Hepatic stellate cell (primary cell): ENCODE data around the gene CCDC50.

Experiments
- DNase-seq: peaks from one replicate; pipeline ENCODE4 v3.0.0; 2011; ENCODE audit warnings: low spot score

The CCDC50 gene

DNA sequence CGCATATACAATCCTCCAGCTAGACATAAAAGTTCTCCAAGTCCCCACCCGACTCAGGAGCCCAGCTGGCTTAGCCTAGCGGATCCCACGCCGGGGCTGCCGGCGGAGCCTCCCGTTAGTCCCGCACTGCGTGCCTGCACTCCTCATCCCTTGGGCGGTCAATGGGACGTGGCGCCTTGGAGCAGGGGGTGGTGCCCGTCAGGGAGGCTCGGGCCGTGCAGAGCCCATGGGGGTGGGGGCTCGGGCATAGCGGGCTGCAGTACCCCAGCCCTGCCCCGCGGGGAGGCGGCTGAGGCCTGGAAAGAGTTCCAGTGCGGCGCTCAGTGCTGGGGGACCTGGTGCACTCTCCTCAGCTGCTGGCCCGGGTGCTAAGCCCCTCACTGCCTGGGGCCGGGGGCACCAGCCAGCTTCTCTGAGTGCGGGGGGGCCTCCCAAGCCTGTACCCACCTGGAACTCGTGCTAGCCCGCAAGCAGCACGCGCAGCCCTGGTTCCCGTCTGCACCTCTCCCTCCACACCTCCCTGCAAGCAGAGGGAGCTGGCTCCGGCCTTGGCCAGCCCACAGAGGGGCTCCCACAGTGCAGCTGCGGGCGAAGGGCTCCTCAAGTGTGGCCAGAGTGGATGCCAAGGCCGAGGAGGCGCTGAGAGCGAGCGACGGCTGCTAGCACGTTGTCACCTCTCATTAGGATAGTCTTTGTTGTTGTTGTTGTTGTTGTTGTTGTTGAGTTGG is 12.2 kb upstream of the CCDC50 start:
- no peak for DNase-seq

DNA sequence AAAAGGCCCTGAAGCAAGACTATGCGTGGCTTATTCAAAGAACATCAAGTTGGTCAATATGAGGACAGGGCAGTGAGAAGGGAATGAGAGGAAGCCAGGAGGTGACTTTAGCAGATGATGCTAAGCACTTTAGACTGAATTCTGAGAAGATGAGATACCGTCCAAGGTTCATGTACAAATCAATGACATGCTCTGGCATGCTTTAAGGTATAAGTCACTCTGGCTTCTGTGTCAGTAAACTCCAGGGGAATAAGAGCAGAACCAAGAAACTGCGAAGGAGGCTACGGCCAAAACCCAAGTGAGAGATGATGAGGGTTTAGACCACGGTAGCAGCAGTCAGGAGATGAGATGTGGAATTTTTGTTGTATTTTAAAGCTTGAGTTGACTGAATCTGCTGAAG is 8.9 kb upstream of the CCDC50 start:
- no peak for DNase-seq

DNA sequence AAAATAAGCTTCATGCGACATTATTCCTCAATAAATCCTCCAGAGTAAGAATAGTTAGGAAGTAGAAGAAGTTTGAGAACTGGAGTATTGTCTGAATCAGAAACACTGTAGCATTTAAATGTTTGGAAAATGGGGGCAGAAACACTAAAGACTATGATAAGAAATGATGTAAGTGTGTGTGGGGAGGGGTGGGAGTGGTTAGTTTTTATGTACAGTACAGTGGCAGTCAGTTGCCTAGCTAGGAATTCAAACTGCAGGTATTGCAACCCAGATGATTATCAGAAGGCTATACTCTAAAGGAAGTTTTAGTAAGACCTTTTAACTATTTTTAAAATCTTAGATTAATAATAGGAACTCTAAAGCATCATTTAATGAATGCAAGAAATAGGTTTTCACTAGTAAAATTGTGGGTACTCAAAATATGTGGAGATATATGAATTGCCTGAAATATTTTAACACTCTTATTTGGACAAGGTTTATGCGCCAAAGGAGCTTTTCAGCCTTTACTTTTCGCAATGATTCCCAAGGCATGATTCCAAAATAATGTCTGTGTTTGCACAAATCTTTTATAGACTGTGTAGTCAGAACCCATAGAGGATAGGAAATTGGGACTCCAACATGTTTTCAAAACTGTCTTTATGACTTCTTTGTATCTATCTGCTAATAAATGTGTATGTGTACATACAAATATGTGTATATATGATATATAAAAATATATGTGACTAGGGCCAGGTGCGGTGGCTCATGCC is 8.0 kb upstream of the CCDC50 start:
- DNase-seq = no peak

DNA sequence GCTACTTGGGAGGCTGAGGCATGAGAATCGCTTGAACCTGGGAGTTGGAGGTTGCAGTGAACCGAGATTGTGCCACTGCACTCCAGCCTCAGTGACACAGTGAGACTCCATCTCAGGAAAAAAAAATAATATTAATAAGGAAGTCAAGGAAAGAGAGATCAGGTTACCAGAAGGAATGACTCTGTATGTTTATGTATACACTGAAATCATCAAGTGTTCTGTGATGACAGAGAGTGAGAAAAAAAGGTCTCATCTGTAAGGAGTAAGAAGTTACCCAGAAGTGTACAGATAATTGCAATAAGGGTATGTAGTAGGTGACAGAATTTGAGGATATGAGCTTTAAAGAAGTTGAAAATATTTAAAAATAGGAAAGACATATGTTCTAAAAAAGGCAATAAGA is 4.3 kb upstream of the CCDC50 start:
- DNase-seq = no peak

DNA sequence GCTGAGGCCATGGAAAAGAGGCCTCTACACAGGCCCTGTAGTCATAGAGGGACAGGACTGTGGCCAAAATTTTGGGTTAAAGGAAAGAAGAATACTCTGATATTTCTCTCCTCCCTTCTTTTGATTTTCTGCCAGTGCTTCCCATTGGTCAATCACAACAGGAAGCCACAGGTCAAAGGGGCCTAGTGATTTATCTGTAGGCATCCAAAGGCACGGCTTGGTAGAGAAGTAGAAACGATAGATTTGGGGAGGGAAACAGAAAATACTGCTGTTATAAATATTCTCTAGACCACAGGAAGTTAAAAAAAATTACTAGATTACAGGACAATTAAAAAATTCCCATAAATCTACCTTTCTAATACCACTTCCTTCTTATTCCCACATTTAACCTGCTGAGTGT is 1.7 kb upstream of the CCDC50 start:
- no peak for DNase-seq

DNA sequence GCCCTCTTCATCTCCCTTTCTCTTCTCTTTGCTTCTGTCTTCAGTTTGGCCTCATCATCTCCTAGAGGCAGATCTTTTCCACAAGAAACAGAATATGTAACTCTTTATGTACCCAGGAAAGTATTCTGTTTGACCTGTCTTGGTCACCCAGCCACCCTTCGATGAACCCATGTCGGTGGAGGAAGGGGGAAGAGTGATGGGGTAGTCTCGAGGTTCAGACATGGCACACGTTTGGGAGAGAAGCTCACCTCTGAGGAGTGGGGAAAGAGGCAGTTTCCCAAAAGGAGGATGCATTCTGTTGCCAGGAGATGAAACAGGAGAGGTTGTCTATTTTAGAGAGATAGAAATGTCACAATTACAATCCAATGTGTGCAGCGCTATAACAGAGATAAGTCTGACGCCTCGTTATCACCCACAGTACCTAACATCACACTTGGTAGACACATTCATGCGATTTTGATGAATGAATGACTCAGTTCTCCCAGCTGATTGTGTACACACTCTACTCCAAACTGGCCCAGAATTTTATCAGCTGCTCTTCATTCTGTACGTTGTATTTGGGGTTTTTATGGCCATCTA is 722 bp upstream of the CCDC50 start:
- no peak for DNase-seq

DNA sequence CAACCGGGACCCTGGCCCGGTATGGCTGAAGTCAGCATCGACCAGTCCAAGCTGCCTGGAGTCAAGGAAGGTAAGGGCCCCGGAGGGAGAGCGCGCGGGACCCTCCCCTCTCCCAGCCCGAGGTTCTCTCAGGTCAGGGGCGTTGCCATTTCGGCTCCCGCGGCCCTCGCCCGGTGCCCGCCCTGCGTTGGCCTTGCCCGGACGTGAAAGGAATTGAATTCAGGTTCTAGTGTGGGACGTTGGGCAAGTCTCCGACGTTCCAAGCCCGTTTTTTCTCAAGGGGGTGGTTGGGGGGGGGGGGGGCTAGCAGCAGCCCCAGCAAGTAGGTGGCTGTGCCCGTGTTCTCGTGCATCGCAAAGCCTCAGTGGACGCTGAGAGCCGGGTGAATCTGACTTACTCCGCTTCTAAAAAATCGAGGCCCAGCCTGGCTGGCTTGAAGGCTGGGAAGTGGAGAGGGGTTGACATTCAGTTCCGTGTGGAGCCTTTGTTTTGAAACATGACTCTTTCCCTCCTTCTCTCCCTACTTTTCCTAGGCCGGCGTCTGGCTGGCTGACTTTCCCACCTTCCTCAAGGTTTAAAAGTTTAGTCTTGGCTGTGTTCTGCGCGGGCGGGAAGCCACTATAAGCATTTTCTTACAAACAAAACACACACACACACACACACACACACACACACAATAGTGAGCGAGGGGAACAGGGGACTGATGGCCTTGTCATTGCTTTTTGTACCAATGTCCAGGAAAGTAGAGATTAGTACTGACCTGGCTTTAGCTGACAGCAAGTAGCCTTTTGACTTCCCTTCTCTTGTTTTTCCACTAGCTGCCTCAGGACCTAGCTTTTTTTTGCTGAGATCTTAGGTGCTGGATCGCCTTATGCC is 698 bp downstream of the CCDC50 start, which contains the start of gene UTS2B:
UTS2B (minus strand) TSS at position 873 of the 876 bp plus-strand sequence. CDS start 48,337 bp downstream, outside the sequence.
- DNase-seq = peak; percentile 55

DNA sequence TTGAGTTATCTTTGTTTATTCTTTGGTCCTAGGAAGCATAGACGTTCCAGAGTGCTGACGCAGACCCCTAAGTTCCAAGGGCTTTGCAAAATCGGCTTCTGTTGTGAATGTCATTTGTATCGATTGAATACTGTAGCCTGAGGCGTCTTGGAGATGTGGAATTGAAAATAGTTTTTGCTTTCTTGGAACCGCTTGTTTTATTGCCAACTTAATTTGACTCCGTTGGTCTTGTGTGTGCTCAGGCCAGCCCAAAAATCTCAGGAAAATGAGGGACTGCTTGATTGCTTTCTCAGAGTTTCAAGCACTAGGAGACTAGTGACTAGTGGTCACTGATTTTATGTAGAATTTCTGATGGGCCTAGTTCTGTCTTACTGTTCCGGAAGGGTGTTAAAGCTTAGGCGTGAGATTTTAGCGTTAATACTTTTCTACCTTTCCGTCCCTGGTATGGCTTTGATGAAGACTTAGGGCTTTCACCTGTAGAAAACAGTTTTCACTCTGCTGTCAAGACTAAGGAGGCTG is 1.4 kb downstream of the CCDC50 start:
- DNase-seq = no peak

DNA sequence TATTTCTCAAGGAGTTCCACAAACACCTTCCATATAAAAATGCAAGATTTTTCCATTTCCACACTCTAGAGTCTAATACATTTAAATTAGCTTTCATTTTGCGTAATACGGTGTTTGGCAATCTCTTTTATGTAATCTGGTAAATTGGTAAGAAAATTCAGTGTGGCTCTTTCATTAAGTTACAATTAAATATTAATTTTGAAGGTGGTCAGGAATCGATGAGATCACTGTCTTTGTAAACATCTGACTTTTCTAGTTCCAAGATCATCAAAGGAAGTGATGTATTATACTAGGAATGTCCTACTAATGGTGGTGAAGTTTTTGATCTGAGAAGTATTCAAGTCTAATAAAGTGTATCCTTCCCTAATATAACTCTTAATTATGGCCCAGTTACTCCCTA is 2.2 kb downstream of the CCDC50 start:
- no peak for DNase-seq

DNA sequence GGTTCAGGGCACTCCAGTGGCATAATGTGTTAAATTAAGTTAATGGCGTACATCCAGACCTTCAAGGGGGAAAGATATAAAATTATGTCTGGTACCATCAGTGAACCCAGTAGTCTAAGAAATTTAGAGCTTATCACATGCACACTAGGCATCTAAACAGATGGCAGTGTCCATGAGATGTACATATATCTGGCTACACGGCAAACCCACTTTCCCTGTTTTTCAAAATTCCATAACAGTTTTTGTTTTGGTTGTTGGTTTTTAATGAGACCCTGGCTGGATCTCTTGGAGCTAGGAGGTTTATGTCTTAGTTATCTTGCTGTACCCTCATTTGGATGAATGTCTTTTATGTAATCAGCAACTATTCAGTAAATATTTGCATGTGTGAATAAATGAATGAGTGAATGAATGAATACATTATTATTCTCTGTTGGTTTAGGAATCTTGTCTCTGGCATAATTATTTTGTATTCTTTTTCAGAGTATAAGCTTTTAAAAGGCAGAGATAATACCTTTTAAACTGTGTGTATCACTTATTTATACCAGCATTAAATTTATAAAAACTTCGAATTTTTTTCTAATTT is 4.2 kb downstream of the CCDC50 start:
- no peak for DNase-seq

DNA sequence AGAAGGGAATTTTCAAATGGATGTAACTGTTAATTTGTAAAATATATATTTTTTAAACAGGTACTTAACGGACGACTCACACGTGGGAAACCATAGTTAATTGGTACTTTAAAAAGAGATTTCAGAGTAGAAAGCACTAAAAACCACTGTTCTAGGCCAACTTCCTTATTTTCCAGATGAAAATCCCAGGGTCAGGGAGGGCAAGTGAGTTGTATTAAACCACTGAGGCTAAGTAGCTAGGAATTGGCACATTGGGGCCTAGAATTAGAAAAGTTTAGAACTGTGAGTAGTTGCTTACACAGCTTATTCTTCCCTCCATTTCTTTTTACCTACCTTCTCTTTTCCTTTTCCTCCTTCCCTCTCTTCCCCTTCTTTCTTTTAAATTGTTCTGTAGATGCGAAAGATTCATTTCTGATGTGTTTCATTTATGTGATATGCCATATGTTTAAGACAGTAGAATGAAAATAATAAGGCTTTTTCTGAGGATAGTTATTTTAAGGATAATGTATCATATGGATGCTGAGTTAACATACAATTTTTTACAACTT is 5.2 kb downstream of the CCDC50 start:
- DNase-seq = no peak

DNA sequence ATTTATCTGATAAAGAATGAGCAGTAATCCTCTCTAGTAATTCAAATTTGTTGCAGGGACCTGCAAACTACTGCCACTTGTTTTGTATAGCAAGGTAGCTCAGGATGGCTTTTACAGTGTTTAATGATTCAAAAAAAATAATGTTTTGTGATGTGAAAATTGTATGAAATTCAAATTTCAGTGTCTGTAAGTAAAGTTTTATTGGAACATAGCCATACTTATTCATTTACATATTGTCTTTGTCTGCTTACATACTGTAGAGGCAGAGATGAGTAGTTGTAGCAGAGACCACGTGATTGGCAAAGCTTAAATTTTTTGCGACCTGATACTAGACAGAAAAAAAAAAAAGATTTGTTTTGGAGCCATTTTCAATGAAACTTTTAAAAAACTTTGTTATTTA is 7.6 kb downstream of the CCDC50 start:
- DNase-seq = no peak

DNA sequence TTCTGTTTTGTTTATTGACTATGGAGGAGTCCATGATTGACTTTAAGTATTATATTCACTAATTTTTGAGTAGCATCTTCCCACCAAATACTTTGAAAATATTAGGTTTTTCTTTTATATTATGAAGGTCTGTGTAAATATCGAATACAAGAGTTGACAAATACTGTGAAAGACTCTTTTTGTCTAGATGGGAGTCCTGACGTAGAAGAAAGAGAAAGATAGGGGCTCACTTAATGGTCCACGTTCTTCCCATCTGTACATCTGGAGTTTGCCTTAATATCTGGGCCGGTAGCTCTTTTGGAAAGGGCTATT is 8.9 kb downstream of the CCDC50 start:
- no peak for DNase-seq

DNA sequence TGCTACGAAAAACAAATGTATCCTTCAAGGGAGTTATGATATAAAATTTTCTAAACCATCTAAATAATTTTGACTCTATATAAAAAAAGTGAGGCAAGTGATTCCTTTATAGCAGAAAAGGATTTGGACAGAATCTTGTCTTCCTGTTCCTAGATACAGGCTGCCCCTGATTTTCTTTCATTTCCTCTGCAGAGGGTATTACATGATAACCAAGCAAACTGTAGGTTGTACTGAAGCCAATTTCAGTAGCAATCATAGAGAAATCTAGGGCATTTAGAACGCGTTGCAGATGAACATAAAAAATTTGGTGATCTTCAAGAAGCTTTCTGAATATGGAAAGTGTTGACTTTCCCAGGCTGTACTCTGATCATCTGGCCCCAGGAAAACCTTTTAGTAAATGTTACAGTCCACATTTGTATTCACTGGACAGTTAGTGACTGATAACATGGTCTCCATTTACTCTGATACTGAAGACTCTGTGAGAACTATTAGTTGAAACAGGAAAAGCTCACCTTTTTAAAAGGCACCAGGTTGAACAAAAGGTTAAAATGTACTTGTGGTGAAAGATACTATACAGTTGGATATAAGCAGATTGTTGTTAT is 10.2 kb downstream of the CCDC50 start:
- DNase-seq = no peak

DNA sequence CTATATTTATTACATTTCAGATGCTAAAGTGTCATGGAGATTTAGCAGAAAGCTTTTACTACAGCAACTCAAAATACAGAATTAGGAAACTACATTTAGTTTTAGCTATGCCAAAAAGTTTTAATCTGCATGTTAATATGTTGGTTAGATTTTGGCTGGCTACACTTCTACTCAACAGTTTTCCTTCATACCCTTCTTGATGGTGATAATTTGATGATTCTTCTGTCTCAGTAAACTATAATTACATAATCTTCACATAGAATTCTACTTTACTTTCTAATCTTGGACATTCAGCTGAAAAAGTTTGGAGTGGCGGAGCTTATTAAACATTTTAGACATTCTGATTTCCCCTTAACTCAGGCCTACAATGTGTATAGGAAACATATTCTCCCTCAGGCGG is 11.2 kb downstream of the CCDC50 start:
- DNase-seq = no peak

DNA sequence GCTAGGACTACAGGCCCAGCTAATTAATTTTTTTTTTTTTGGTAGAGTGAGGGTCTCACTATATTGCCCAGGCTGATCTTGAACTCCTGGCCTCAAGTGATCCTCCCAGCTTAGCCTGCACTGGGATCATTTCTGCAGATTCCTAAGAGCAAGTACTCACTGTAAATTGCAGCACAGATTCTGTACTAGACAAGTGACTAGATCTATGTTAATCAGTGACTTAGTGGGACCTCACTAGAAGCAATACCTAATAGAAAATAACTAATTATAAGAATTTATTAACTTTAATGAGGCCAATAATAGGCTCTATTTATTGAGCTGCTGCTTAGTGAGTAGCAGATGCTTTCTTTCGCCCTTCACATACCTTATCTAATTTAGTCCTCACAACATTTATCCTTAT is 11.8 kb downstream of the CCDC50 start:
- DNase-seq = no peak

DNA sequence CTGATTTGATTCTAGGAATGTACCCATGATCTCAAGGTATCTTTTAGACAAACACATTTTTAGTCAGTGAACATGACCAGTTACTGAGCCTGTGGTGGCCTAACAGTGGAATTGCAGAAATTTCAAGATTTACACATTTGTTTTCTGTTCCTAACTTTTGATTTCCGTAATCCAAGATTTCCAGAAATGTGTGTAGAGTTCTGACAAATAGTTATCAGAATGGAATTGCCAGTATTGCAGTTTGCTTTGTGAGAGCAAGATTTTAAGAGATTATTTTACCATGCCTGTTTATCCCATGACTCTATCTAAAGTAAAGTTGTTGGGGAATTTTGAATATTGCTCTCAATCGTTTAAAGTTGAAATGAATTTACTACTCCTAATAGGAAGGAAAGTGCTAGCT is 12.8 kb downstream of the CCDC50 start:
- DNase-seq = no peak

DNA sequence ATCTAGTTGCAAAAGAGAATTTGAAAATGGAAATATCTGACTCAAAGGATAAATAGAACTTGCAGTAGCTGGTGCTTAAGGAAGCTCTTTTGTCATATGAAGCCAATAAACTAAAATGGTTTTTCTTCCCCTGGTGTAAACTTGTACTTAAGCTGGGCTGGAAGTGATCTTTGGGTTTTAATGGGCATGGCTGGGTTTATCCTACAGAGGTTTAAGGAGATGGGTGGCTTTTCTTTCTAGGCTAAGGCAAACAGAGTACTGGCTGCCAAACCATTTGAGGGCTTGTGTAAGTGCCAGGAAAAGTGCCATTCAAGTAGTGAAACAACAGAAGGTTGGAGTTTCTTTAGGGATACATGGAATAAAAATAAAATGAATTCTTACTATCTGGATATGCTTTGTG is 13.2 kb downstream of the CCDC50 start:
- no peak for DNase-seq

DNA sequence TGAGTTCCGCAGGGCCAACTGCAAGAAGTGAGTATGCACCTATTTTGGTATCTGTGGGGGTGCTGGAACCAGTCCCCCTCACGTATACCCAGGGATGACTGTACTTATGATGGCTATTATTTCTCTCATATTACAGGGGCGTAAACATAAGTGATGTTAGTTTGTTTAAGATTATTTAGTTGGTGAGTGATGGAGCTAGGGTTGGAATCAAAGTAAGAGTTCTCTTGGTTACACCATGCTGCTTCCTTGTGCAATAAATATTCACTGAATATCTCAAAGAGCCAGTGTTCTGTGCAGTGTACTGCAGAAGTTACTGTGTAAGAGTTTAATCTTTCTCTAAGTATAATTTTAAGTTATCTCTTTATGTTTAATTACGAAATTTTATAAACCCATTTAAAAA is 13.9 kb downstream of the CCDC50 start:
- DNase-seq = no peak

DNA sequence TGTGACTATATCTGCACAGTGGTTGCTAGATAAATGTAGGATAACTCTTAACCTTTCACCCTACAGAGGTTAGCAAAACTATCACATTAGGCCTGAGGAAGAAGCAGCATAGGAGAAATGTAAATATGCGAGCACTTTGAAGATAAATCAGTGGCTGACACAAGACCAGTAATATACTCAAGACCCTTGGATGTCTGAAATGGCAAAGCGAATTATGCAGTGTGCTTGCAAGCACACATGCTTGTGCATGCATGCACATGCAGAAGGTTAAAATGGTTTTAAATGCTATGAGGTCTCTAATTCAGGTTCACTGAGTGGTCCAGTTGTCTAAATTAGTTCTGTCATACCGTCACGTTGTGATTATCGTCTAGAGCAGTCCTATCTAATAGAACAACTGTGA is 14.7 kb downstream of the CCDC50 start:
- no peak for DNase-seq

DNA sequence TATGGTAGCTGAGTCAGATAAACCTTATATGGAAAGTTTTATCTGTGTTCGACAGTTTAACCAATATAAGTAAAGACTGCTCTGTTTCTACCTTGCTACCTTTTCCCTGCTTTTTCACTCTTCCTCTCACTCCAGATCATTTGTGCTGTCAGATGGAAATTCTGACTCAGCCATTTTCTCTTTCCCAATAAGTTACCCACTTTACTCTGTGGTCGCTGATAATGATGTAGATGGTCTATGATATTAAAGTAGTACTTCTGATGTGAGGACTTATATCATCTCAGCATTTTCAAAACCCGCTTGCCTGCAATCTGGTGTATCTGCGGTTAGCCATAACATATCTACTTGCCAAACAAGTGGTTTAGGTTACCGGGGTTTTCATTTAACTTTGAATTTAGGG is 16.1 kb downstream of the CCDC50 start:
- no peak for DNase-seq
